ENCODE measurements around the gene ALB.

The ALB gene

DNA sequence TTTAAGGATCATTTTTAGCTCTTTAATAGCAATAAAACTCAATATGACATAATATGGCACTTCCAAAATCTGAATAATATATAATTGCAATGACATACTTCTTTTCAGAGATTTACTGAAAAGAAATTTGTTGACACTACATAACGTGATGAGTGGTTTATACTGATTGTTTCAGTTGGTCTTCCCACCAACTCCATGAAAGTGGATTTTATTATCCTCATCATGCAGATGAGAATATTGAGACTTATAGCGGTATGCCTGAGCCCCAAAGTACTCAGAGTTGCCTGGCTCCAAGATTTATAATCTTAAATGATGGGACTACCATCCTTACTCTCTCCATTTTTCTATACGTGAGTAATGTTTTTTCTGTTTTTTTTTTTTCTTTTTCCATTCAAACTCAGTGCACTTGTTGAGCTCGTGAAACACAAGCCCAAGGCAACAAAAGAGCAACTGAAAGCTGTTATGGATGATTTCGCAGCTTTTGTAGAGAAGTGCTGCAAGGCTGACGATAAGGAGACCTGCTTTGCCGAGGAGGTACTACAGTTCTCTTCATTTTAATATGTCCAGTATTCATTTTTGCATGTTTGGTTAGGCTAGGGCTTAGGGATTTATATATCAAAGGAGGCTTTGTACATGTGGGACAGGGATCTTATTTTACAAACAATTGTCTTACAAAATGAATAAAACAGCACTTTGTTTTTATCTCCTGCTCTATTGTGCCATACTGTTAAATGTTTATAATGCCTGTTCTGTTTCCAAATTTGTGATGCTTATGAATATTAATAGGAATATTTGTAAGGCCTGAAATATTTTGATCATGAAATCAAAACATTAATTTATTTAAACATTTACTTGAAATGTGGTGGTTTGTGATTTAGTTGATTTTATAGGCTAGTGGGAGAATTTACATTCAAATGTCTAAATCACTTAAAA lies 15.3 kb downstream of the ALB start:
- no peak overlapping the region for H3K27ac ChIP-seq (ENCODE audit: low read length)
- H3K27me3 ChIP-seq (ENCODE audit: low read depth, low read length): no peaks in the 10 kb centered on the region
- H3K36me3 ChIP-seq (ENCODE audit: control insufficient read depth in 1 of 2, insufficient read depth in 2 of 2, low read length in 2 of 2): no peaks in the 10 kb centered on the region
- no peaks in the 10 kb centered on the region for H3K4me1 ChIP-seq (ENCODE audit: control insufficient read depth in 1 of 2, insufficient read depth in 2 of 2, low read length in 2 of 2)
- H3K4me3 ChIP-seq (ENCODE audit: low read depth in 1 of 2, low read length in 2 of 2): no peak overlapping the region
- H3K9me3 ChIP-seq (ENCODE audit: control insufficient read depth in 1 of 2, low read length in 2 of 2): no peaks in the 10 kb centered on the region

DNA sequence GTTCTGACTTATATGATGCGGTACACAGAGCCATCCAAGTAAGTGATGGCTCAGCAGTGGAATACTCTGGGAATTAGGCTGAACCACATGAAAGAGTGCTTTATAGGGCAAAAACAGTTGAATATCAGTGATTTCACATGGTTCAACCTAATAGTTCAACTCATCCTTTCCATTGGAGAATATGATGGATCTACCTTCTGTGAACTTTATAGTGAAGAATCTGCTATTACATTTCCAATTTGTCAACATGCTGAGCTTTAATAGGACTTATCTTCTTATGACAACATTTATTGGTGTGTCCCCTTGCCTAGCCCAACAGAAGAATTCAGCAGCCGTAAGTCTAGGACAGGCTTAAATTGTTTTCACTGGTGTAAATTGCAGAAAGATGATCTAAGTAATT lies 16.5 kb downstream of the ALB start:
- Histone ChIP-seq H3K9me3 (ENCODE audit: control insufficient read depth in 1 of 2, low read length in 2 of 2) (no peaks in the 10 kb centered on the region), H3K4me1 (ENCODE audit: control insufficient read depth in 1 of 2, insufficient read depth in 2 of 2, low read length in 2 of 2) (no peaks in the 10 kb centered on the region), H3K27ac (ENCODE audit: low read length) (no peak overlapping the region), H3K27me3 (ENCODE audit: low read depth, low read length) (no peaks in the 10 kb centered on the region), H3K36me3 (ENCODE audit: control insufficient read depth in 1 of 2, insufficient read depth in 2 of 2, low read length in 2 of 2) (no peaks in the 10 kb centered on the region), H3K4me3 (ENCODE audit: low read depth in 1 of 2, low read length in 2 of 2) (no peak overlapping the region)

DNA sequence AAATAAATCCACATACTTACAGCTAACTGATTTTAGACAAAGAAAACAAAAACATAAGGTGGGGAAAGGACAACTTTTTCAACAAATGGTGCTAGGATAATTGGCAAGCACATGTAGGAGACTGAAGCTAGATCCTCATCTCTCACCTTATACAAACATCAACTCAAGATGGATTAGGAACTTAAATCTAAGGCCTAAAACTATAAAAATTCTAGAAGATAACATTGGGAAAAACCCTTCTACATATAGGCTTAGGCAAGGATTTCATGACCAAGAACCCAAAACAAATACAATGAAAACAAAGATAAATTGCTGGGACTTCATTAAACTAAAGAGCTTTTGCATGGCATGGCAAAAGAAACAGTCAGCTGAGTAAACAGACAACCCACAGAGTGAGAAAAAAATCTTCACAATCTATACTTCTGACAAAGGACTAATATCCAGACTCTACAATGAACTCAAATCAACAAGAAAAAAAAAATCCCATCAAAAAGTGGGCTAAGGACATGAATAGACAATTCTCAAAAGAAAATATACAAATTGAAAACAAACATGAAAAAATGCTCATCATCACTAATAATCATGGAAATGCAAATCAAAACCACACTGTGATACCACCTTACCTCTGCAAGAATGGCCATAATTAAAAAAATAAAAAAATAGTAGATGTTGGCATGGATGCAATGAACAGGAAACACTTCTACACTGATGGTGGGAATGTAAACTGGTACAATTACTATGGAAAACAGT lies 17.8 kb downstream of the ALB start:
- Histone ChIP-seq H3K4me1 (ENCODE audit: control insufficient read depth in 1 of 2, insufficient read depth in 2 of 2, low read length in 2 of 2) (no peaks in the 10 kb centered on the region), H3K27me3 (ENCODE audit: low read depth, low read length) (no peaks in the 10 kb centered on the region), H3K36me3 (ENCODE audit: control insufficient read depth in 1 of 2, insufficient read depth in 2 of 2, low read length in 2 of 2) (no peaks in the 10 kb centered on the region), H3K4me3 (ENCODE audit: low read depth in 1 of 2, low read length in 2 of 2) (no peak overlapping the region), H3K9me3 (ENCODE audit: control insufficient read depth in 1 of 2, low read length in 2 of 2) (no peaks in the 10 kb centered on the region), H3K27ac (ENCODE audit: low read length) (no peak overlapping the region)

DNA sequence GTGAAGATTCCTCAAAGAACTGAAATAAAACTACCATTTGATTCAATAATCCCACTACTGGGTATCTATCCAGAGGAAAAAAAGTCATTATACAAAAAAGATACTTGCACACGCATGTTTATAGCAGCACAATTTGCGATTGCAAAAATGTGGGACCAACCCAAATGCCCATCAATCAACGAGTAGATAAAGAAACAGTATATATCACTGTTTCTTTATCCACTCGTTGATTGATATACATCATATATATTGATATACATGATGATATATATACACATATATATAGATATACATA lies 18.3 kb downstream of the ALB start:
- Histone ChIP-seq H3K27me3 (ENCODE audit: low read depth, low read length) (no peaks in the 10 kb centered on the region), H3K36me3 (ENCODE audit: control insufficient read depth in 1 of 2, insufficient read depth in 2 of 2, low read length in 2 of 2) (no peaks in the 10 kb centered on the region)

DNA sequence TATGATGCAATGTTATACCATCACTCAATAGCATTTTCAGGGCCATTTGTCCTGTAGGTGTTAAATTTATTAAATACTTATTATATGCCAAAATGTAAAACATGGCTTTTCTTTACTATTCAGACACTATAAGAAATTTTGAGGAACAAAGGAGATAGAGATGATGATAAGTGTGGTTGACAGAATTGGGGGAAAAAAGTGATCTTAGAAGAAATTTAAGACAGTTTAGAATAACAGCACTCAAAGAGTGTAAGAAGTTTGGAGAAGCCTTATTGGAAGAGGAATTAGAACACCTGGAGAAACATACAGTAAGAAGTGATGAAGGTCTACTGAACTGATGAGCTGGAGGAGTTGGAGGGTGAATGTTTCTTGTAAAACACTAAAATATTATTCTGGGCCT lies 19.1 kb downstream of the ALB start:
- no peak overlapping the region for H3K27ac ChIP-seq (ENCODE audit: low read length)
- H3K9me3 ChIP-seq (ENCODE audit: control insufficient read depth in 1 of 2, low read length in 2 of 2): no peaks in the 10 kb centered on the region
- no peaks in the 10 kb centered on the region for H3K36me3 ChIP-seq (ENCODE audit: control insufficient read depth in 1 of 2, insufficient read depth in 2 of 2, low read length in 2 of 2)
- H3K4me1 ChIP-seq (ENCODE audit: control insufficient read depth in 1 of 2, insufficient read depth in 2 of 2, low read length in 2 of 2): no peaks in the 10 kb centered on the region
- H3K4me3 ChIP-seq (ENCODE audit: low read depth in 1 of 2, low read length in 2 of 2): no peak overlapping the region
- no peaks in the 10 kb centered on the region for H3K27me3 ChIP-seq (ENCODE audit: low read depth, low read length)

More for the DNA sequence above, 18.3 kb downstream of the ALB start:
- no peaks in the 10 kb centered on the region for H3K9me3 ChIP-seq (ENCODE audit: control insufficient read depth in 1 of 2, low read length in 2 of 2)
- no peaks in the 10 kb centered on the region for H3K4me1 ChIP-seq (ENCODE audit: control insufficient read depth in 1 of 2, insufficient read depth in 2 of 2, low read length in 2 of 2)
- no peak overlapping the region for H3K4me3 ChIP-seq (ENCODE audit: low read depth in 1 of 2, low read length in 2 of 2)
- no peak overlapping the region for H3K27ac ChIP-seq (ENCODE audit: low read length)

DNA sequence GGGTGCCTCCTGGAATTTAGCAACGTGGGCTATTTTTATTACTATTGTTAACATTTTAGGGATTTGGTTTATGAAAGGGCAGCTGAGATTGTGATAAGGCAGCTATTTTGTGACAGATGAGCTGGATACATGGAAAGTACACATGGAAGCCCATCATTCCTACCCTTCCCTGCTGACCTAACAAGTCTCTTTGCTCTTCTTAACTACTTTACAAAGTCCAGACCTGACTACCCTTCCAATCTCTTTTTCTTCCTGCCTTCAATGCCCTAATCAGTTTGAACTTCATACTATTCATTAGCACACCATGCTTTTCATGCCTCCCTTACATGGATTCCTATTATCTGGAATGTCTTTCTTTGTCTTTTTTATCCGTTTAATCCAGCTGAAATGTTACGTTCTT lies 22.6 kb downstream of the ALB start:
- Histone ChIP-seq H3K27me3 (ENCODE audit: low read depth, low read length) (no peaks in the 10 kb centered on the region), H3K4me3 (ENCODE audit: low read depth in 1 of 2, low read length in 2 of 2) (no peak overlapping the region), H3K9me3 (ENCODE audit: control insufficient read depth in 1 of 2, low read length in 2 of 2) (no peaks in the 10 kb centered on the region), H3K36me3 (ENCODE audit: control insufficient read depth in 1 of 2, insufficient read depth in 2 of 2, low read length in 2 of 2) (no peaks in the 10 kb centered on the region), H3K27ac (ENCODE audit: low read length) (no peak overlapping the region), H3K4me1 (ENCODE audit: control insufficient read depth in 1 of 2, insufficient read depth in 2 of 2, low read length in 2 of 2) (no peaks in the 10 kb centered on the region)

DNA sequence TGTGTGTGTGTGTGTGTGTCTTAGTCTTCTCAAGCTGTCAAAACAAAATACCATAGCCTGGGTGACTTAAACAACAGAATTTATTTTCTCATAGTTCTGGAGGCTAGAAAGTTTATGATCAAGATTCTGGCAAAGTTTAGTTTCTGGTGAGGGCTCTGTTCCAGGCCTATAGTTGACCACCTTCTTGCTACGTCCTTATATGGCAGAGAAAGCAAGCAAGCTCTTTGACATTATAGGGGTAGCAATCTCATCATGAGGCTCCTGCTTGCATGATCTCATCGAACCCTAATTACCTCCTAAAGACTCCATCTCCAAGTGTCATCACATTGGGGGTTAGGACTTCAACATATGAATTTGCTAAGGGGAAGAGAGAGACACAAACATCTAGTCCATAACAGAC lies 25.0 kb downstream of the ALB start:
- Histone ChIP-seq H3K9me3 (ENCODE audit: control insufficient read depth in 1 of 2, low read length in 2 of 2) (no peaks in the 10 kb centered on the region), H3K4me3 (ENCODE audit: low read depth in 1 of 2, low read length in 2 of 2) (no peak overlapping the region), H3K27me3 (ENCODE audit: low read depth, low read length) (no peaks in the 10 kb centered on the region), H3K27ac (ENCODE audit: low read length) (no peak overlapping the region), H3K36me3 (ENCODE audit: control insufficient read depth in 1 of 2, insufficient read depth in 2 of 2, low read length in 2 of 2) (no peaks in the 10 kb centered on the region), H3K4me1 (ENCODE audit: control insufficient read depth in 1 of 2, insufficient read depth in 2 of 2, low read length in 2 of 2) (no peaks in the 10 kb centered on the region)

DNA sequence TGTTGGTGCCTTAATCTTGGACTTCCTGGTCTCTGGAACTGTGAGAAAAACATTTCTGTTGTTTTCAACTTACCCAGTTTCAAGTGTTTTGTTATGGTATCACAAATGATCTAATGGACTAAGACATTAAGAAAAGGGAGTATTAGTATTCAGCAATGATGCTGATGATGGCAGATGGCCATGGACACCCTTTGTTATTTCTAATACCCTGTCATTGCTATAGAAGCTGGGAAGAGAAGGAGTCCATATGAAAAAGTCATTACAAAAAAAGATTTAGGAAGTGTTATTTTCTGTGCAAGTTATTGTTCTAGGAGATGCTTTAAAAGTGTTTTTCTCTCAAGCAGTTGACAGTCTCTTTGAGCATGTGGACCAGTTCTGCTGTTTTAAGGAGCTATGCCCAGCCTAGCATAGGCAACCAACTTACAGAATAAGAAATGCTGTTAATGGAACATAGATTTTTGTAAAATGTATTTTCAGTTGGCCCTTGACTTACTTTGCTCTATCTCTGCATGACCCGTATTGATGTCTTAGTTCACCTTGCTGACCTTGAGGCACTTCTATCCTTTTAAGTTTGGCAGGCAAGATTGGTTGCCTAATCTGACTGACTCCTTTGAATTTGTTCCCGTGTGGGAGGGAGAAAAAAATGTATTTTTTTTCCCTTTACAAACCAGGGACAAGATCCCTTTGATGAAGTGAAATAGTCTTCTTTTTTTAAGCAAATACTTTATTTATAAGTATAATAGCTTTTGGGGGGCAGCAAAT lies 25.9 kb downstream of the ALB start:
- no peaks in the 10 kb centered on the region for H3K36me3 ChIP-seq (ENCODE audit: control insufficient read depth in 1 of 2, insufficient read depth in 2 of 2, low read length in 2 of 2)
- H3K27me3 ChIP-seq (ENCODE audit: low read depth, low read length): no peaks in the 10 kb centered on the region
- no peaks in the 10 kb centered on the region for H3K4me1 ChIP-seq (ENCODE audit: control insufficient read depth in 1 of 2, insufficient read depth in 2 of 2, low read length in 2 of 2)
- H3K9me3 ChIP-seq (ENCODE audit: control insufficient read depth in 1 of 2, low read length in 2 of 2): no peaks in the 10 kb centered on the region
- H3K4me3 ChIP-seq (ENCODE audit: low read depth in 1 of 2, low read length in 2 of 2): no peak overlapping the region
- H3K27ac ChIP-seq (ENCODE audit: low read length): no peak overlapping the region

DNA sequence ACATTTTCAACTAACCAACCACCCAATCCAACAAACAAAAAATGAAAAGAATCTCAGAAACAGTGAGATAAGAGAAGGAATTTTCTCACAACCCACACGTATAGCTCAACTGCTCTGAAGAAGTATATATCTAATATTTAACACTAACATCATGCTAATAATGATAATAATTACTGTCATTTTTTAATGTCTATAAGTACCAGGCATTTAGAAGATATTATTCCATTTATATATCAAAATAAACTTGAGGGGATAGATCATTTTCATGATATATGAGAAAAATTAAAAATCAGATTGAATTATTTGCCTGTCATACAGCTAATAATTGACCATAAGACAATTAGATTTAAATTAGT lies 27.7 kb downstream of the ALB start:
- no peak overlapping the region for H3K27ac ChIP-seq (ENCODE audit: low read length)
- no peak overlapping the region for H3K4me3 ChIP-seq (ENCODE audit: low read depth in 1 of 2, low read length in 2 of 2)
- no peaks in the 10 kb centered on the region for H3K27me3 ChIP-seq (ENCODE audit: low read depth, low read length)
- no peaks in the 10 kb centered on the region for H3K4me1 ChIP-seq (ENCODE audit: control insufficient read depth in 1 of 2, insufficient read depth in 2 of 2, low read length in 2 of 2)
- no peaks in the 10 kb centered on the region for H3K36me3 ChIP-seq (ENCODE audit: control insufficient read depth in 1 of 2, insufficient read depth in 2 of 2, low read length in 2 of 2)
- no peaks in the 10 kb centered on the region for H3K9me3 ChIP-seq (ENCODE audit: control insufficient read depth in 1 of 2, low read length in 2 of 2)

DNA sequence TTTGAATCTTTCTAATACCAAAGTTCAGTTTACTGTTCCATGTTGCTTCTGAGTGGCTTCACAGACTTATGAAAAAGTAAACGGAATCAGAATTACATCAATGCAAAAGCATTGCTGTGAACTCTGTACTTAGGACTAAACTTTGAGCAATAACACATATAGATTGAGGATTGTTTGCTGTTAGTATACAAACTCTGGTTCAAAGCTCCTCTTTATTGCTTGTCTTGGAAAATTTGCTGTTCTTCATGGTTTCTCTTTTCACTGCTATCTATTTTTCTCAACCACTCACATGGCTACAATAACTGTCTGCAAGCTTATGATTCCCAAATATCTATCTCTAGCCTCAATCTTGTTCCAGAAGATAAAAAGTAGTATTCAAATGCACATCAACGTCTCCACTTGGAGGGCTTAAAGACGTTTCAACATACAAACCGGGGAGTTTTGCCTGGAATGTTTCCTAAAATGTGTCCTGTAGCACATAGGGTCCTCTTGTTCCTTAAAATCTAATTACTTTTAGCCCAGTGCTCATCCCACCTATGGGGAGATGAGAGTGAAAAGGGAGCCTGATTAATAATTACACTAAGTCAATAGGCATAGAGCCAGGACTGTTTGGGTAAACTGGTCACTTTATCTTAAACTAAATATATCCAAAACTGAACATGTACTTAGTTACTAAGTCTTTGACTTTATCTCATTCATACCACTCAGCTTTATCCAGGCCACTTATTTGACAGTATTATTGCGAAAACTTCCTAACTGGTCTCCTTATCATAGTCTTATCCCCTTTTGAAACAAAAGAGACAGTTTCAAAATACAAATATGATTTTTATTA lies 28.3 kb downstream of the ALB start:
- no peaks in the 10 kb centered on the region for H3K4me1 ChIP-seq (ENCODE audit: control insufficient read depth in 1 of 2, insufficient read depth in 2 of 2, low read length in 2 of 2)
- H3K9me3 ChIP-seq (ENCODE audit: control insufficient read depth in 1 of 2, low read length in 2 of 2): no peaks in the 10 kb centered on the region
- H3K27me3 ChIP-seq (ENCODE audit: low read depth, low read length): no peaks in the 10 kb centered on the region
- H3K27ac ChIP-seq (ENCODE audit: low read length): no peak overlapping the region
- no peak overlapping the region for H3K4me3 ChIP-seq (ENCODE audit: low read depth in 1 of 2, low read length in 2 of 2)
- H3K36me3 ChIP-seq (ENCODE audit: control insufficient read depth in 1 of 2, insufficient read depth in 2 of 2, low read length in 2 of 2): no peaks in the 10 kb centered on the region

DNA sequence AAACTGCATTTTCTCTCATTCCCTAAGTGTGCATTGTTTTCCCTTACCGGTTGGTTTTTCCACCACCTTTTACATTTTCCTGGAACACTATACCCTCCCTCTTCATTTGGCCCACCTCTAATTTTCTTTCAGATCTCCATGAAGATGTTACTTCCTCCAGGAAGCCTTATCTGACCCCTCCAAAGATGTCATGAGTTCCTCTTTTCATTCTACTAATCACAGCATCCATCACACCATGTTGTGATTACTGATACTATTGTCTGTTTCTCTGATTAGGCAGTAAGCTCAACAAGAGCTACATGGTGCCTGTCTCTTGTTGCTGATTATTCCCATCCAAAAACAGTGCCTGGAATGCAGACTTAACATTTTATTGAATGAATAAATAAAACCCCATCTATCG lies 29.1 kb downstream of the ALB start:
- Histone ChIP-seq H3K9me3 (ENCODE audit: control insufficient read depth in 1 of 2, low read length in 2 of 2) (no peaks in the 10 kb centered on the region), H3K4me3 (ENCODE audit: low read depth in 1 of 2, low read length in 2 of 2) (no peak overlapping the region), H3K27me3 (ENCODE audit: low read depth, low read length) (no peaks in the 10 kb centered on the region), H3K4me1 (ENCODE audit: control insufficient read depth in 1 of 2, insufficient read depth in 2 of 2, low read length in 2 of 2) (no peaks in the 10 kb centered on the region), H3K27ac (ENCODE audit: low read length) (no peak overlapping the region), H3K36me3 (ENCODE audit: control insufficient read depth in 1 of 2, insufficient read depth in 2 of 2, low read length in 2 of 2) (no peaks in the 10 kb centered on the region)
